Anterior cingulate cortex (tissue), 58 donors: Measurements from ENCODE around the gene ARHGDIG.

ENCODE experiments used
- DNase-seq, 58 donors: peaks; one replicate each; lab custom pipeline; 2025; lab: John Stamatoyannopoulos, UW

ARHGDIG gene

DNA sequence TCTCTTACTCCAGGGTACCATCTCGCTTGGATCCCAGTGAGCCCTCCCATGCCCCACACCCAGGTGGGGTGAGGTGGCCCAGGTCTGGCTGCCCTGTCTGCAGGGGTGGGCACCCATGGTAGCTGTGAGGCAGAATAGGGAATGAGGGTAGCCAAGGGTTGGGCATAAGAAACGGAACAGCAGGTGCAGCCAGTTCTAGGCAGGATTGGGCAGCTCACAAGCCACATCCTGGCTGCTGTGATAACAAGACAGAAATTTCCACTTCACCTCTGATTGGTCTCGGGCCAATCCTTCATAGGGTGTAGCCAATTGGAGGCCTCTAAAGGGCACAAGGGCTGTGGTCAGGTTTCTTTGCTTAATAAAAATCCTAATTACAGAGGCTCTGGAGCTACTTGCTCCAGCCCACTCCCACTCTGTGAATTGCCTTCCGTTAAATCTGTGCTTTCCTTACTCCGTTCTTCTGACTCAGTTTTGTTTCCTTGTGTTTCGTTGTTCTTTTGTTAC lies 1.5 kb upstream of the ARHGDIG start:
- no peak for DNase-seq

DNA sequence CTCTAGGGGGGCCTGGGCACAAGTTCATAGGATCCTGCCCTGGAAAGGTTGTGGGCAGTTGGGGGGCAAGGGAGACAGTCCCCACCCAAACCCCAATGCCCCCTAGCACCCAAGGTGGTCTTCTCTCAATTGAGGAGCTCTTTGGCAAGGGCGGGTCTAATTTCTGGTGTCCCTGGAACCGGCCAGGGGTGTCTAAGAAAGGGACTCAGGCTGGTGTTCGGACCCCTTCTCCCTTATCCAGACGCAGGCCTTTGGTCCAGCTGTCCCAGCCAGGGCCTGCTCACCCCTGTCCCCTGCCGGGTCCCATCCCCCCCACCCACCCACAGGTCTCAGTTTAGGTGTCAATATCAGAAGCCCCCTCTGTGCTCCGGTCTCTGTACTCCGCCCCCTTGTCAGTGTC lies 860 bp upstream of the ARHGDIG start:
- no peak for DNase-seq

DNA sequence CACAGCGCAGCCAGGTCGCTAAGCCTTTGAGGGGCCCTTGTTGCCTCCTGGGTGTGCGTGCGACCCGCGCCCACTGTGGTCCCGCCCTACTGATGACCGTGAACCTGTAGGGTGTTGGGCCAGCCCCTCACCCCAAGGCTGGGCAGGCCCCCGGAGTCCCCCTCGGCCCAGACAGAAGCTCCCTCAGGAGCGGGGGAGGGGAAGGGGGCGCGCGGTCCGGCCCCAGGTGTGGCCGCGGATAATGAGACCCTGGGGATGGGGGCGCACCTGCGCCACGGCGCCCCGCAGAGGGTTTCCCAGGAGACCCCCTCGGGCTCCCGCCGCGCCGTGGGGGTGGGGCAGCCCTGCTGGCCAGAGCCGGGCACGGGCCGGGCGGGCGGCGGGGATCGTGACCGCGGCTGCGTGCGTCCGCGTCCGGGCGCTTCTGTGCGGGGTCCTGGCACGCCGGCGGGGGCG lies 358 bp upstream of the ARHGDIG start:
- no peak for DNase-seq

GRCh38 chr16:280991-281659 lies 734 bp downstream of the ARHGDIG start:
- DNase-seq = no peak

DNA sequence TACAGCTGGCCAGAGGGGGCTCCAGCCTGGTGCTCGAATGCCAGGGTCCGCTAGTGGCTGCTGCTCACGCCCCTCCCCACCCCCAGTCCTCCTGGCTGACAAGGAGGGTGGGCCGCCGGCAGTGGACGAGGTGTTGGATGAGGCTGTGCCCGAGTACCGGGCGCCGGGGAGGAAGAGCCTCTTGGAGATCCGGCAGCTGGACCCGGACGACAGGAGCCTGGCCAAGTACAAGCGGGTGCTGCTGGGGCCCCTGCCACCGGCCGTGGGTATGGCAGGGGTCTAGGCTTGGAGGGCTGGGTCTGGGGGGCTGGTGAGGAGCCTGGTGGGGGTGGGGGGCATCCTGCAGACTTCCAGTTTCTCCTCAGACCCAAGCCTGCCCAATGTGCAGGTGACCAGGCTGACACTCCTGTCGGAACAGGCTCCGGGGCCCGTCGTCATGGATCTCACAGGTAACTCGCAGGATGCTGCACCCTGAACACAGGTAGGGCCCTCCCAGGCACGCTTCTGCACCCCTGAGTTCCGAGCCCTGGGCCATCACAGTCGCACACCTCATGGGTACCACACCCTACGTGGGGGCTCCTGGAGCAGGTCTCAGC lies 1.4 kb downstream of the ARHGDIG start:
- no peak for DNase-seq

GRCh38 chr16:282491-282890 lies 2.1 kb downstream of the ARHGDIG start:
- no peak for DNase-seq

- peak in 13 of 58 donors; percentile 12 to 69 (median 33) for DNase-seq
Observed at GRCh38 chr16:283033-283805, 2.8 kb downstream of the ARHGDIG start, which contains the start of gene PDIA2. TSS of gene PDIA2 (plus strand) at chr16:283164. CDS start at chr16:283170, 6 bp downstream.

DNA sequence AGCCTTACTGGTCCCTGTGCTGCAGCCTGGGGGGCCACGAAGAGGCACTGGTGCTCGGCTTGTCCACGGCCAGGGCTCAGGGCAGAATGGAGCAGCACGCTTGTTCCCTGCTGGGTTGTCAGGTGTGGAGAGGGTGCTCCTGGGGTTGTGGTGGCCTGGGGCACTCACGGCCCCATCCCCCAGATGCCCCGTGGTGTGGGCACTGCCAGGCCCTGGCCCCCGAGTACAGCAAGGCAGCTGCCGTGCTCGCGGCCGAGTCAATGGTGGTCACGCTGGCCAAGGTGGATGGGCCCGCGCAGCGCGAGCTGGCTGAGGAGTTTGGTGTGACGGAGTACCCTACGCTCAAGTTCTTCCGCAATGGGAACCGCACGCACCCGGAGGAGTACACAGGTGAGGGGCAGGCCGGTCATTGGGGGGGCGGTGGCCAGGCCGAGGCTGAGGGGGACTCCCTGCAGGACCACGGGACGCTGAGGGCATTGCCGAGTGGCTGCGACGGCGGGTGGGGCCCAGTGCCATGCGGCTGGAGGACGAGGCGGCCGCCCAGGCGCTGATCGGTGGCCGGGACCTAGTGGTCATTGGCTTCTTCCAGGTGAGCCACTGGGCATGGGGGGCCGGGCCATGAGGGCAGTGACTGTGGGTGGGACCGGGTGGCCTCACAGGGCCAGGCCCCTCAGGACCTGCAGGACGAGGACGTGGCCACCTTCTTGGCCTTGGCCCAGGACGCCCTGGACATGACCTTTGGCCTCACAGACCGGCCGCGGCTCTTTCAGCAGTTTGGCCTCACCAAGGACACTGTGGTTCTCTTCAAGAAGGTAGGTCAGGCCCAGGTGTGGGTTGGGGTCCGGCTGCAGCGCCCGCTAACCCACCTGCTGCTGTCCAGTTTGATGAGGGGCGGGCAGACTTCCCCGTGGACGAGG lies 4.1 kb downstream of the ARHGDIG start:
- no peak for DNase-seq

DNA sequence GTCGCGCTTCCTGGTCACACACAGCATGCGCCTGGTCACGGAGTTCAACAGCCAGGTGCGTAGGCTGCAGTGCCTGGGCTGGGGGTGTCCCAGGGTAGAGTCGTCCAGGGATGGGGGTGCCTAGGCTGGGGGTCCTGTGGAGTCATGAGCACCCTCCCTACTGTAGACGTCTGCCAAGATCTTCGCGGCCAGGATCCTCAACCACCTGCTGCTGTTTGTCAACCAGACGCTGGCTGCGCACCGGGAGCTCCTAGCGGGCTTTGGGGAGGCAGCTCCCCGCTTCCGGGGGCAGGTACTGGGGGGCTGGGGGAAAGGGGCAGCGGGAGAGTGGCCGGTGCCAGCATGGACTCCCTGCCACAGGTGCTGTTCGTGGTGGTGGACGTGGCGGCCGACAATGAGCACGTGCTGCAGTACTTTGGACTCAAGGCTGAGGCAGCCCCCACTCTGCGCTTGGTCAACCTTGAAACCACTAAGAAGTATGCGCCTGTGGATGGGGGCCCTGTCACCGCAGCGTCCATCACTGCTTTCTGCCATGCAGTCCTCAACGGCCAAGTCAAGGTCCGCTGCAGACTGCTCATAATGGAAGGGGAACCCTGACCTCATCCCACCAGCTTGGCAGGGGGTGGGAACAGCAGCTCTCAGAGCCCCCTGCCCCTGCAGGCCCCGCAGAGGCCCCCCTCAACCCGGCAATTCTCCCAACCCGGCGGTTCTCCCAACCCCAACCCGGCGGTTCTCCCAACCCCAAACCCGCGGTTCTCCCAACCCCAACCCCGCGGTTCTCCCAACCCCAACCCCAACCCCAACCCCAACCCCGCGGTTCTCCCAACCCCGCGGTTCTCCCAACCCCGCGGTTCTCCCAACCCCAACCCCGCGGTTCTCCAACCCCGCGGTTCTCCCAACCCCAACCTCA lies 5.0 kb downstream of the ARHGDIG start:
- no peak for DNase-seq

DNA sequence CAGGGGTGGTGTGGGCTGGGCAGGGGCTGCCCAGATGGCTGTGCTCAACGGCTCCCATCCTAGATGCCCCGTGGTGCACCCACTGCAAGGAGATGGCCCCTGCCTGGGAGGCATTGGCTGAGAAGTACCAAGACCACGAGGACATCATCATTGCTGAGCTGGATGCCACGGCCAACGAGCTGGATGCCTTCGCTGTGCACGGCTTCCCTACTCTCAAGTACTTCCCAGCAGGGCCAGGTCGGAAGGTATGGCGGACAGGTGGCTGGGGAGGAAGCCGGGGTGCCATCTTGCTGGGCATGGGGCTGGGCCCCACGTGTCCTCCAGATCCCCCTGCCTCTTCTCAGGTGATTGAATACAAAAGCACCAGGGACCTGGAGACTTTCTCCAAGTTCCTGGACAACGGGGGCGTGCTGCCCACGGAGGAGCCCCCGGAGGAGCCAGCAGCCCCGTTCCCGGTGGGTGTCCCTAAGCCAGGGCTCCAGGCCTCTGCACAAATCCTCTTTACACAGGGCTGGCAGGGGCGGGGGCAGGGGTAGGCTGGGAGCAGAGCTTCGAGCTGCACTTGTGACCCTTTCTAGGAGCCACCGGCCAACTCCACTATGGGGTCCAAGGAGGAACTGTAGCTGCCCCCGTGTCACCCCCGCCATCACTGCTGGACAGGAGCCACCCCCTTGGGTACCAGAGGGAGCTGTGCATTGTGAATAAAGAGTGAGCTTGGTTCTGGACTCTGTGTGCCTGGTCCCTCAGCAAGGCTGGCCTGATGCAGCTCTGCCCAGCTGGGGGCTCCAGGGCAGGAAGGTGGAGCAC lies 6.3 kb downstream of the ARHGDIG start:
- no peak for DNase-seq

DNA sequence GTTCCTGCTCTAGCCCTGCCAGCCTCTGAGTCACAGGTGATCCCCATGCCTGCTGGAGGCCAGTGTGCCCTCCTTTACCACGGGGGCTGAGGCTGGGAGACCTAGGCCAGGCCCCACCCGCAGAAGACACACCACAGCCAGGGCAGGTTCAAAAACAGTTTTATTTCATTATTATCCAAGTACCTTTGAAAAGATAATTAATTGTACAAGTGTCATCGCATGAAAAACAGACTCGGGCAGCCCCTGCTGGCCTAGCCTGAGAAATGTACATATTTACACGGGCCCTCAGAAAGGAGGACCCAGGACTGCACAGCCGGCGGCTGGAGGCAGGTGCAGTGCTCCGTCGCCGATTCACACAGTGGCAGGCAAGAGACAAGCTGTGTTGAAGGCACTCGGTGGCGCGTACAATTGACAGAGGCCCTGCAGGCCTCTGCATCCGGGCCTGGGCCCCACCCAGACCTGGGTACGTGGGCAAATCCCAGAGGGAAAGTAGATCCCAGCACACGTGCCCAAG lies 7.0 kb downstream of the ARHGDIG start:
- DNase-seq = no peak

DNA sequence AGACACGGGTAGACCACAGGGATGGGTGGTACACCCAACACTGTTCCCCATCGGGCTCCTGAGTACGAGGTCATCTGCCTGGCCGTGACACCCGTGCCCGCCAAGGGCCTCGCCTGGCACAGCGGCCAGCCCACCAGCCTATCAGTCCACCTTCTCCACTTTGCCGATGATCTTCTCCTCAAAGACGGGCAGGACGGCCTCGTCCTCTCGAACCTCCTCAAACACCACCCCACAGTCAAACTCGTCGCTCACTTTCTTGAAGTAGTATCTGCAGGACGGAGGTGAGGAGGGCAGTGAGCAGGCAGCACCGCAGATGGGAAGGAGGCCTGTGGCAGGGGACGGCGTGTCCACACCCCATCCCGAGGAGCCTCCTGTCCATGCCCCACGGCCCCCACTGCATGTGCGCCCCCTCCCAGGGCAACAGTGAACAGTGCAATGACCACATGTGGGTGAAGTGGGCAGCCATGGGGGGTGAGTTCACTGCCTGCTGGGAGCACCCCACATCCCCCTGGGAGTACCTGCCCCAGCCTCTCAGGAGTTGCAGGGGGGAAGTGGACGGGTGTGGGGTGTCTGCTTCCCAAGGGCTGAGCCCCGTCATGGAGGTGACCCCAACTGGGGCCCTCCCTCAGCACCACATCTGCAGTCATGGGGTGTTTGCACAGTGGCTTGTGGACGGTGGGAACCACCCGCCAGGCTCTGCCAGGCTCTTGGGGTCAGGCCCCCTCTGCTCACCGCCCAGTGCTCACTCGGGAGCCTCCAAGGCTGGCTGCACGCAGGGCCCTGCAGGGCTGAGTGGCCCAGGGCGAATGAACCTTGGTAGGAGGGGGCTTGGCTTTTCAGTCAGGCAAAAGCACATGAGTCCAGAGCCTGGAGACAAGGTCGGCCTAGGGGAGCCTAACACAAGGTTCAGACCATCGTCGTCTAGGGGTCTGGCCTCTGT lies 7.9 kb downstream of the ARHGDIG start:
- DNase-seq = no peak

DNA sequence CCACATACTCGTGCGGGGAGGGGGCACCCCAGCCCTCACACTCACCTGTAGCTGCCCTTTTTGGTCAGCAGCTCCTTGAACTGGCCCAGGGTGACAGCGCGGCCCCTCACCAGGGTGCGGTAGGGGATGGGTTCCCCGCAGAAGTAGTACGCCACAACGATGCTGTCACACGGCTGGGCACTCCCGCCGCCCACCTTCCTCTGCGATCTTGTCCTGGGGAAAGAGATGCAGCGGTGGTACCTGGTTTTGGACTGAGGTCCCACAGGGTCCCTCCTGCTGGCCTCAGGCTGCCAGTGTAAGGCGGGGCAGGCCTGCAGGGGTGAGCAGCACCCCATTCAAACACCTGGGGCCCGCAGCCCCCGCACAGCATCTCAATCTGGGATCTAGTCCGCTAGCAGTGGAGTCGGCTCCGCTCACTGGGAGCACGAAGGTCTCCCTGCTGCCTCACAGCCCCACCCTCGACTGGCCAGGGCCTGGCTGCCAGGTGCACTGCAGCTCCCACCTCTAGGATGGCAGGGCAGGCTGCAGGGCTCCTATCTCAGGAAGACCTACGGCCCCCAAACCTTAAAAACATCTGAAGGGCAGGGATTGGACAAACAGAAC lies 9.1 kb downstream of the ARHGDIG start:
- no peak for DNase-seq

DNA sequence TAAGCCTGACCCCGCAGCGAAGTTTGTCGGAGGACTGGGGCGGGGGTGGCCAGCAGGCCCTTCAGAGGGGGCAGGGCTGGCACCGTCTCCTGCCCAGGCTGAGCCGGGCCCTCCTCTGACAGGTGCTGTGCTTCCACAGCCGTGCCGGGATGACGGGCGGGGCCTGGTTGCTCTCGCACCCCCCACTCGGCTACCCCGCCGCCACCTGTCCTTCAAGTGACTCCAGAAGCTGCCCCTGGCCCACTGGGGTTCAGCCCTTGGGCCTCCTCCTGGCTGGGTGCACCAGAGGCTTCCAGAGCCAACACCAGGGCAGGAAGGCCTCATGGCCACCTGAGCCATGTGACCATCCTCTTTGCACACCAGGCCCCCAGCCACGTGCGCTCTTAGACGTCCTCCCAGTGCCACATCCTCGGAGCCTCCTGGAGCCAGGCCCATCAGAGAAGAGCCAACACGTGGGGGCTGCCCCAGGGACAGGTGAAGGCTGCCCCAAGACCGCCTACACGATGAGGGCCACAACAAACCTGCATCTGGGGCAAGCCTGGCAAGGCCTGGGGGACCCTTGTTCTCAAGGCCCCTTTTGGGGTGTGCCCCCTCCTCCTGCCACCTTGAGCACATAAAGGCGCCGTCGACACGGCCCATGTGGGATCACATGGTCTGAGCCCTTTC lies 9.8 kb downstream of the ARHGDIG start:
- DNase-seq = no peak

DNA sequence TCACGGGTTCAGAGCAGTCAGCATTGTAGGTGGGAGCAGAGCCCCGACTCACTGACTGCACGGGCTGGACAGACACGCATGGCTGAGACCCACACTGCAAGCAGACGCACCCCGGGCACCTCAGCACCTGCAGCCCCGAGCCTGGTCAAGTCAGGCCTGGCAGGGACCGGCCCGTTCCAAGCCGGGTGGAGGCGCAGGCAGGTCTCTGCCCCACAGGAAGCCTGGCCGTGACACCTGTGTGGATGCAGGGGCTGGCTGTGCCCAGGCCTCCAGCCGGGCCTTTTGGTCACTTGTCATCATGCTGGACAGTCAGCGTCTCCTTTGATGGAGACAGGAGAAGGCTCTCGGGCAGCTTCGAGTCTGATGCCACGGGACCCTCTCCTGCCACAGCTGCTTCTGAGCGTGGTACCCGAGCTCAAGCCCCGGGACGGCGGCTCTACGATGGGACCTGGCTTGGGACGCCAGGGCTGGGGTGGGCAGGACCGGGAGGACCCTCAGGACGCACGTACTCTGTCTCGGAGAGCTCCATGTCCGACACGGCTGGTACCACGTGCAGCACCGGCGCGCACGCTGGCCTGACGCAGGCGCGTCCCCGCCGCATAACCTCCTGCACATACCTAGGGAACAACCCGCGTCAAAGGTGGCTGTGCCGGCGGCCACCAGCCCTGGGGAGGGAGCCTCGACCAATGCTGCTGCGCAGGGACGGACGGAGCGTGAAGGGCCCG lies 10.5 kb downstream of the ARHGDIG start:
- DNase-seq = no peak
